DOHH2 (cell line): ENCODE measurements around the gene OR8A1.

Source experiments
- CTCF ChIP-seq: fragments of 200-600 bp; sonication (generic); IDR thresholded peaks from one replicate; pipeline ENCODE4 v1.5.1; 2014; ENCODE audit warnings: antibody characterized with exemption, mild to moderate bottlenecking, low read depth, low read length; ENCODE audit not compliant: poor library complexity, severe bottlenecking
- EZH2phosphoT487 ChIP-seq: fragments of 200-600 bp; sonication (generic); IDR thresholded peaks from 2 replicates; pipeline ENCODE4 v1.6.1; 2017; ENCODE audit warnings: borderline replicate concordance, mild to moderate bottlenecking, antibody characterized with exemption, low read length, moderate library complexity, mixed read lengths

- TF ChIP-seq CTCF (peak; percentile 77), EZH2phosphoT487 (no peak)
These were observed 16.6 kb downstream of the OR8A1 start for GRCh38 chr11:124586238-124586860.
